Measurements from ENCODE around the gene DENND2C.

DNA sequence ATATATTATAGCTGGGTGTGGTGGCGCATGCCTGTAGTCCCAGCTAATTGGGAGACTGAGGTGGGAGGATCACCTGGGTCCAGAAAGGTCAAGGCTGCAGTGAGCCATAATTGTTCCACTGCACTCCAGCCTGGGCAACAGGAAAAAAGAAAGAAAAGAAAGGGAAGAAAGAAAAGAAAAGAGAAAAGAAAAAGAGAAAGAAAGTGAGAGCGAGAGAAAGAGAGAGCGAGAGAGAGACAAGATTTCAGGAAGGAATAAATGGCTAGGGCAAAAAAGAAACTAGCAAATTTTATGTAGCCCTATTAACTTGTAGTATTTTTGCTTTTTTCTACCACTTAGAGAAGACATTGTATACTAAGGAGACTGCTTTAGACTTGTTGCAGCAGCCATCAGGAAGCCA, 40.5 kb upstream of the DENND2C start:
- TF ChIP-seq, protein P1, sequence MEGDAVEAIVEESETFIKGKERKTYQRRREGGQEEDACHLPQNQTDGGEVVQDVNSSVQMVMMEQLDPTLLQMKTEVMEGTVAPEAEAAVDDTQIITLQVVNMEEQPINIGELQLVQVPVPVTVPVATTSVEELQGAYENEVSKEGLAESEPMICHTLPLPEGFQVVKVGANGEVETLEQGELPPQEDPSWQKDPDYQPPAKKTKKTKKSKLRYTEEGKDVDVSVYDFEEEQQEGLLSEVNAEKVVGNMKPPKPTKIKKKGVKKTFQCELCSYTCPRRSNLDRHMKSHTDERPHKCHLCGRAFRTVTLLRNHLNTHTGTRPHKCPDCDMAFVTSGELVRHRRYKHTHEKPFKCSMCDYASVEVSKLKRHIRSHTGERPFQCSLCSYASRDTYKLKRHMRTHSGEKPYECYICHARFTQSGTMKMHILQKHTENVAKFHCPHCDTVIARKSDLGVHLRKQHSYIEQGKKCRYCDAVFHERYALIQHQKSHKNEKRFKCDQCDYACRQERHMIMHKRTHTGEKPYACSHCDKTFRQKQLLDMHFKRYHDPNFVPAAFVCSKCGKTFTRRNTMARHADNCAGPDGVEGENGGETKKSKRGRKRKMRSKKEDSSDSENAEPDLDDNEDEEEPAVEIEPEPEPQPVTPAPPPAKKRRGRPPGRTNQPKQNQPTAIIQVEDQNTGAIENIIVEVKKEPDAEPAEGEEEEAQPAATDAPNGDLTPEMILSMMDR (IDR thresholded peaks at IDR 0.05; ENCODE audit: low read depth, low read length, missing input control): no peak
- TF ChIP-seq RAD21 (IDR thresholded peaks at IDR 0.05) (no peak), NR2F2 (IDR thresholded peaks at IDR 0.05) (no peak), TAF1 (conservative IDR thresholded peaks at IDR 0.05) (no peak), GABPA (IDR thresholded peaks at IDR 0.05 in 1 of 2, conservative IDR thresholded peaks at IDR 0.05 in 1 of 2) (no peak), SP1 (IDR thresholded peaks at IDR 0.05) (no peak), ATF3 (IDR thresholded peaks at IDR 0.05) (no peak), REST (IDR thresholded peaks at IDR 0.05) (no peak), ZBTB33 (IDR thresholded peaks at IDR 0.05) (no peak), FOXA2 (IDR thresholded peaks at IDR 0.05) (no peak)
- TF ChIP-seq, protein P2, sequence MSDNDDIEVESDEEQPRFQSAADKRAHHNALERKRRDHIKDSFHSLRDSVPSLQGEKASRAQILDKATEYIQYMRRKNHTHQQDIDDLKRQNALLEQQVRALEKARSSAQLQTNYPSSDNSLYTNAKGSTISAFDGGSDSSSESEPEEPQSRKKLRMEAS (IDR thresholded peaks at IDR 0.05): no peak

All from liver (tissue), 3 donors.